IPS-15b (cell line): Measurements from ENCODE around the gene NFIB.

Source experiments
- H3K27me3 ChIP-seq: one replicate; pipeline ENCODE4 v1.6.1; 2013; ENCODE audit warnings: low read length; ENCODE audit not compliant: control insufficient read depth, insufficient read depth
- H3K36me3 ChIP-seq: one replicate; pipeline ENCODE4 v1.6.1; 2013; ENCODE audit warnings: low read length; ENCODE audit not compliant: control insufficient read depth, insufficient read depth
- H3K4me1 ChIP-seq: one replicate; pipeline ENCODE4 v1.6.1; 2013; ENCODE audit warnings: mild to moderate bottlenecking, low read length; ENCODE audit not compliant: control insufficient read depth, insufficient read depth
- H3K4me3 ChIP-seq: one replicate; pipeline ENCODE4 v1.5.1; 2013; ENCODE audit warnings: low read depth, low read length
- H3K9ac ChIP-seq: one replicate; pipeline ENCODE4 v1.6.1; 2013; ENCODE audit warnings: low read depth, mild to moderate bottlenecking, low read length
- H3K9me3 ChIP-seq: one replicate; pipeline ENCODE4 v1.6.1; 2013; ENCODE audit warnings: mild to moderate bottlenecking, low read length; ENCODE audit not compliant: control insufficient read depth, insufficient read depth

Gene NFIB

GRCh38 chr9:14107977-14108376, 206.0 kb downstream of the NFIB start:
- Histone ChIP-seq H3K4me1 (peaks cover 13% of the 10 kb centered on the region), H3K4me3 (no peak overlapping the region), H3K9me3 (no peaks in the 10 kb centered on the region), H3K9ac (no peak overlapping the region), H3K36me3 (no peaks in the 10 kb centered on the region), H3K27me3 (no peaks in the 10 kb centered on the region)

GRCh38 chr9:14107495-14107894, 206.4 kb downstream of the NFIB start:
- no peaks in the 10 kb centered on the region for H3K9me3 ChIP-seq
- H3K36me3 ChIP-seq: no peaks in the 10 kb centered on the region
- no peaks in the 10 kb centered on the region for H3K27me3 ChIP-seq
- H3K4me1 ChIP-seq: peaks cover 13% of the 10 kb centered on the region
- H3K9ac ChIP-seq: no peak overlapping the region
- no peak overlapping the region for H3K4me3 ChIP-seq

GRCh38 chr9:14106699-14107098, 207.2 kb downstream of the NFIB start:
- no peaks in the 10 kb centered on the region for H3K36me3 ChIP-seq
- H3K9ac ChIP-seq: no peak overlapping the region
- H3K9me3 ChIP-seq: no peaks in the 10 kb centered on the region

DNA sequence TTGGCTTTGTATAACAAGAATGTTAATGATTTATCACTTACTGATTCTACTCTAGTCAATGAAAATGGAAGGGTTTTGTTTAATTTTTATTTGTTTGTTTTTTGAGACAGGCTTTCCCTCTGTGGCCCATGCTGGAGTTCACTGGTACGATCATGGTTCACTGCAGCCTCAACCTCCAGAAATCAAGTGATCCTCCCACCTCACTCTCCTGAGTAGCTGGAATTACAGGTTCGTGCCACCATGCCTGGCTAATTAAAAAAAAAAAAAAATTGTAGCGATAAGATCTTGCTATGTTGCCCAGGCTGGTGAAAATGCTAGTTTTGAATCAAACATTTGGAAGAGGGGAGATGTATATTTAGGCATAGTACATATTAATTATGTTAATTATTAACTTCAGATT, 209.4 kb downstream of the NFIB start:
- H3K9me3 ChIP-seq: no peaks in the 10 kb centered on the region
- H3K4me1 ChIP-seq: peaks cover 13% of the 10 kb centered on the region
- no peaks in the 10 kb centered on the region for H3K27me3 ChIP-seq
- H3K9ac ChIP-seq: no peak overlapping the region
- H3K36me3 ChIP-seq: no peaks in the 10 kb centered on the region
- no peak overlapping the region for H3K4me3 ChIP-seq

More at GRCh38 chr9:14106699-14107098, 207.2 kb downstream of the NFIB start:
- Histone ChIP-seq H3K4me3 (no peak overlapping the region), H3K27me3 (no peaks in the 10 kb centered on the region), H3K4me1 (peaks cover 13% of the 10 kb centered on the region)

DNA sequence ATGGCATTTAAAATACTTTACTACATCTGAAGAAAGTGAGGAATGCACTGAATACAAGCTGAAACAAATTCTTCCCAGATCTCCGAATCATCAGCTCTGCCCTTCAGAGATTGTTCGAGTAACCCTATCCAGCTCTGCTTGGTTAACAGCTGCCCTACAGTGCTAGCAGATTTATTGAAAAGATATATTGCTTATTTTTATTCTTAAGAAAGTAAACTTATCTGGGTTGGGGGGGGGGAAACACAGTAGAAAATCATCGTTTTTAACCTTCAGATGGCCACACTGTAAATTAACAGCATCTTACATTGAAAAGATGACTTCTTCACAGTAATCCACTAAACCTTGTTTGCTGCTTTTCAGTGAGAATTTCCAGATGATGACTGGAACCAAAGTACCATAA, 210.8 kb downstream of the NFIB start:
- H3K27me3 ChIP-seq: no peaks in the 10 kb centered on the region
- H3K4me3 ChIP-seq: no peak overlapping the region
- H3K36me3 ChIP-seq: no peaks in the 10 kb centered on the region
- H3K4me1 ChIP-seq: peaks cover 13% of the 10 kb centered on the region
- H3K9ac ChIP-seq: no peak overlapping the region
- no peaks in the 10 kb centered on the region for H3K9me3 ChIP-seq

- Histone ChIP-seq H3K9ac (no peak overlapping the region), H3K27me3 (no peaks in the 10 kb centered on the region), H3K9me3 (no peaks in the 10 kb centered on the region), H3K4me1 (peaks cover 10% of the 10 kb centered on the region), H3K4me3 (no peak overlapping the region), H3K36me3 (no peaks in the 10 kb centered on the region)
Measured at GRCh38 chr9:14099737-14100136, 214.2 kb downstream of the NFIB start.

DNA sequence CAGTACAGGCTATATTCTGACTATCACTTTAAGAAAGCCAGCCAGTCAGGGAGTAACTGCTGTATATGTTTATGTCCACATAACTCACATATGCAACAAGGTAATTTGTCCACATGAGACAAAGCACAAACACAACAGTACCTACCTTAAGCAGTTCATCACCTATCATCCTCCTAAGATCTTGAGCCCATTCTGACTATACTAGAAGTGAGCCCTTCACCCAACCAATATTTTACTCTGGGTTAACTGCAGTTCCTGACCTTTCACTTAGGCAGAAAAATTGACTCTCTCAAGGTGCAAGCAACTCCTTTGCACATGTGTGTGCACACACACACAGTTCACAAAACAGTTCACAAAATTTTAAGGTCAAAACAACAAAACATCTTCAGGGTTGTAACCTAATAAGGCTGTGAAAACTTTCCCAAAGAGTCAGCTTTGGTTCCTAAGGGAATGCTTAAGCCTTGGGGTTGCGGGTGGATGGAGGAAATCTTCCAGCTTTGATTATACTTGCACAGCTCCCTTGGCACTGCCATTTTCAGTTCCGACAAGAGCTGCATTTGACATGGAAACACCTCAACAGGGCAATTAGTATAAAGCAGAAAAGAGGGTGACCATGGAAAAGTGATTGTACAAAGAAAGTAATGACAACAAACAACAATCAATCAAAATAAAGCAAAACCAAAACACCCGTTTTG, 215.3 kb downstream of the NFIB start:
- no peaks in the 10 kb centered on the region for H3K9me3 ChIP-seq
- H3K4me1 ChIP-seq: peaks cover 10% of the 10 kb centered on the region
- H3K4me3 ChIP-seq: no peak overlapping the region
- H3K27me3 ChIP-seq: no peaks in the 10 kb centered on the region
- no peak overlapping the region for H3K9ac ChIP-seq
- no peaks in the 10 kb centered on the region for H3K36me3 ChIP-seq

DNA sequence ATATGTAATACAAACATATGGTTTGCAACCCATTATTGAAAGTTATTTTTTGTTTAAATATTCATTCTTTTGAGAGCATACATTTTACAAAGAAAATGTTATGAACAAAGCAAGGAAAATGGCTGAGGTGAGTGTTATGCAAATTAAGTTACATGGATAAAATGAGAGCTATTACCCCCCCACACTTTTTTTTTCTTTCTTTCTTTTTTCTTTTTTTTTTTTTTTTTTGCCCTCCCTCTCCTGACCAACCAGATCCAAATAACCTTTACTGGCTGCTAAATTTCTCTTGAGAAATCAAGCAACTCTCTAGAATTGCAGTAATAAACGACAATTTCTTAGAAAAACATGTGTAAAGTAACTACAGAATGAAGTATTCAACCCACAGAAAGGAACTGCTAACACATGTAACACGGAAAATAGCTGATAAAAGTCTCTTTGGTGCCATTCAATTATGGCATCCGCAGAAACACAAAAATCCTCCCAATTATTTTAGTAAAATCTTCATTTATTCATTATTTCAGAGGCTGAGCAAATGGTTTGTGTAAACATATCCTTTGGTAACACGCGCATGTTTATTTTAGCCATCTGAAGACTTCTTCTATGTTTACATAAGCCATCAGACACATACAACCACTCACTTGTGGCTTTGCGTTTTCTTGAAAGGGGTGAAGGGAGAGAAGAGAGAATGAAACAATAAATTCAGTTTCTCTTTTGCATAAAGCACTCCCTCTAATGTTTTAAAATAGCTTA, 216.1 kb downstream of the NFIB start:
- Histone ChIP-seq H3K9ac (no peak overlapping the region), H3K27me3 (no peaks in the 10 kb centered on the region), H3K4me1 (peaks cover 10% of the 10 kb centered on the region), H3K4me3 (no peak overlapping the region), H3K36me3 (no peaks in the 10 kb centered on the region), H3K9me3 (no peaks in the 10 kb centered on the region)

GRCh38 chr9:14097215-14097614, 216.7 kb downstream of the NFIB start:
- Histone ChIP-seq H3K36me3 (no peaks in the 10 kb centered on the region), H3K4me1 (peaks cover 10% of the 10 kb centered on the region), H3K27me3 (no peaks in the 10 kb centered on the region), H3K9ac (no peak overlapping the region), H3K9me3 (no peaks in the 10 kb centered on the region), H3K4me3 (no peak overlapping the region)

- H3K4me1 ChIP-seq: peaks cover 10% of the 10 kb centered on the region
- H3K4me3 ChIP-seq: no peak overlapping the region
Measured at GRCh38 chr9:14096258-14096922, 217.6 kb downstream of the NFIB start.

DNA sequence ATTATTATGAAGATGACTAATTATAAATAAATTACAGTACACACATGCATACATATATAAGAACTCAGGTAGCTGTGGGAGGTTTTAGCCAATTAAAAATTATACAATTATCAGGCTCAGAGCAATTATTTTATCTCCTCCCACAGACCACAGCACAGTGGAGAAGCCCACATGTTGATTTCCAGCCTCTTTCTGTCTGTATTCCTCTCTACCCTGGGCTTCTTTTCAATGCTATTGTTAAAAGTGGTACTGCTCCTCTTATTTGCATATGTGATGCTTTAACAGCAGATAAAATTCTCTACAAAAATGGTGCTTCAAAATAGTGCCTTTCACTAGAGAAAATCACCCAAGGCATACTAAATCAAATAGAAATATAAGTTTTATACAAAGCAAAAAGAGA, 218.7 kb downstream of the NFIB start:
- H3K27me3 ChIP-seq: no peaks in the 10 kb centered on the region
- no peak overlapping the region for H3K9ac ChIP-seq
- peaks cover 10% of the 10 kb centered on the region for H3K4me1 ChIP-seq
- no peaks in the 10 kb centered on the region for H3K36me3 ChIP-seq
- H3K4me3 ChIP-seq: no peak overlapping the region
- no peaks in the 10 kb centered on the region for H3K9me3 ChIP-seq

More at GRCh38 chr9:14096258-14096922, 217.6 kb downstream of the NFIB start:
- Histone ChIP-seq H3K36me3 (no peaks in the 10 kb centered on the region), H3K9me3 (no peaks in the 10 kb centered on the region), H3K27me3 (no peaks in the 10 kb centered on the region), H3K9ac (no peak overlapping the region)

GRCh38 chr9:14094491-14094890, 219.4 kb downstream of the NFIB start:
- no peaks in the 10 kb centered on the region for H3K36me3 ChIP-seq
- no peaks in the 10 kb centered on the region for H3K27me3 ChIP-seq
- H3K9ac ChIP-seq: no peak overlapping the region
- H3K4me3 ChIP-seq: no peak overlapping the region
- H3K4me1 ChIP-seq: peaks cover 10% of the 10 kb centered on the region
- no peaks in the 10 kb centered on the region for H3K9me3 ChIP-seq
